ENCODE results near the gene PIK3CD. TPM values are rescaled to one million over a fixed set of nuclear protein-coding genes. Genes with fewer than 3 reads are reported as not detected.

The PIK3CD gene
- total RNA-seq, 1 donor from 2014 or later, result 4.7 TPM

GRCh38 chr1:9607352-9607751 is 44.2 kb upstream of the PIK3CD start:
- no peaks in the 10 kb centered on the region for H3K4me1 Mint-ChIP-seq
- no peak overlapping the region for H3K27ac Mint-ChIP-seq
- H3K9me3 Mint-ChIP-seq, result no peaks in the 10 kb centered on the region
- TF ChIP-seq, protein P1, sequence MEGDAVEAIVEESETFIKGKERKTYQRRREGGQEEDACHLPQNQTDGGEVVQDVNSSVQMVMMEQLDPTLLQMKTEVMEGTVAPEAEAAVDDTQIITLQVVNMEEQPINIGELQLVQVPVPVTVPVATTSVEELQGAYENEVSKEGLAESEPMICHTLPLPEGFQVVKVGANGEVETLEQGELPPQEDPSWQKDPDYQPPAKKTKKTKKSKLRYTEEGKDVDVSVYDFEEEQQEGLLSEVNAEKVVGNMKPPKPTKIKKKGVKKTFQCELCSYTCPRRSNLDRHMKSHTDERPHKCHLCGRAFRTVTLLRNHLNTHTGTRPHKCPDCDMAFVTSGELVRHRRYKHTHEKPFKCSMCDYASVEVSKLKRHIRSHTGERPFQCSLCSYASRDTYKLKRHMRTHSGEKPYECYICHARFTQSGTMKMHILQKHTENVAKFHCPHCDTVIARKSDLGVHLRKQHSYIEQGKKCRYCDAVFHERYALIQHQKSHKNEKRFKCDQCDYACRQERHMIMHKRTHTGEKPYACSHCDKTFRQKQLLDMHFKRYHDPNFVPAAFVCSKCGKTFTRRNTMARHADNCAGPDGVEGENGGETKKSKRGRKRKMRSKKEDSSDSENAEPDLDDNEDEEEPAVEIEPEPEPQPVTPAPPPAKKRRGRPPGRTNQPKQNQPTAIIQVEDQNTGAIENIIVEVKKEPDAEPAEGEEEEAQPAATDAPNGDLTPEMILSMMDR (IDR thresholded peaks at IDR 0.05; ENCODE audit: unreplicated experiment), result no peak
- H3K27me3 Mint-ChIP-seq (ENCODE audit: low read depth), result no peaks in the 10 kb centered on the region
- H3K36me3 Mint-ChIP-seq, result peaks cover 2% of the 10 kb centered on the region
- no peak for DNase-seq (ENCODE audit: low spot score in 2 of 2, unreplicated experiment in 2 of 2)
- H3K4me3 Mint-ChIP-seq, result no peak overlapping the region

DNA sequence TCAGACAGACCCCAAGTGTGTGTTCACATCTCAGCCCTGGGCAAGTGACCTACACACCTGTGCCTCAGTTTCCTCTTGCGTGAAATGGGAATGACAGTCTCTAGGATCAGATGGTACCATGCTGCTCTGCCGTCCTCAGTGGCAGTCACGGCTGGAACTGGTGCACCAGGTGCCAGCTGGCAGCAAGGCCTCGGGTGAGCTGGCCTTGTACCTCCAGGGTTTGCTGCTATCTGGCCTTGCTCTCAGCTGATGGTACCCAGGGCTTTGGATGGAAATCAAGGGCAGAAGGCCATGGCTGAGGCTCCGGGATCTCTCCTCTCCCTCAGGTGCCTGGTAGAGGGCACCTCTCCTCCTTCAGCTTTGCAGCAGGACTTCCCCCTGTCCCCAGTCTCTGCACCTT is 41.5 kb upstream of the PIK3CD start:
- Mint-ChIP-seq H3K27me3 (ENCODE audit: low read depth) (no peaks in the 10 kb centered on the region), H3K9me3 (no peaks in the 10 kb centered on the region)
- TF ChIP-seq, protein P1 (IDR thresholded peaks at IDR 0.05; ENCODE audit: unreplicated experiment), result no peak

GRCh38 chr1:9610548-9610947 is 41.0 kb upstream of the PIK3CD start:
- no peak overlapping the region for H3K27ac Mint-ChIP-seq
- no peaks in the 10 kb centered on the region for H3K27me3 Mint-ChIP-seq (ENCODE audit: low read depth)
- peaks cover 2% of the 10 kb centered on the region for H3K36me3 Mint-ChIP-seq
- no peaks in the 10 kb centered on the region for H3K4me1 Mint-ChIP-seq
- no peak for DNase-seq (ENCODE audit: low spot score in 2 of 2, unreplicated experiment in 2 of 2)
- H3K9me3 Mint-ChIP-seq, result no peaks in the 10 kb centered on the region
- H3K4me3 Mint-ChIP-seq, result no peak overlapping the region
- TF ChIP-seq, protein P1 (IDR thresholded peaks at IDR 0.05; ENCODE audit: unreplicated experiment), result no peak

More for the DNA sequence above, 41.5 kb upstream of the PIK3CD start:
- H3K4me3 Mint-ChIP-seq, result no peak overlapping the region
- DNase-seq (ENCODE audit: low spot score in 2 of 2, unreplicated experiment in 2 of 2), result no peak
- H3K36me3 Mint-ChIP-seq, result peaks cover 2% of the 10 kb centered on the region
- H3K4me1 Mint-ChIP-seq, result no peaks in the 10 kb centered on the region
- H3K27ac Mint-ChIP-seq, result no peak overlapping the region

DNA sequence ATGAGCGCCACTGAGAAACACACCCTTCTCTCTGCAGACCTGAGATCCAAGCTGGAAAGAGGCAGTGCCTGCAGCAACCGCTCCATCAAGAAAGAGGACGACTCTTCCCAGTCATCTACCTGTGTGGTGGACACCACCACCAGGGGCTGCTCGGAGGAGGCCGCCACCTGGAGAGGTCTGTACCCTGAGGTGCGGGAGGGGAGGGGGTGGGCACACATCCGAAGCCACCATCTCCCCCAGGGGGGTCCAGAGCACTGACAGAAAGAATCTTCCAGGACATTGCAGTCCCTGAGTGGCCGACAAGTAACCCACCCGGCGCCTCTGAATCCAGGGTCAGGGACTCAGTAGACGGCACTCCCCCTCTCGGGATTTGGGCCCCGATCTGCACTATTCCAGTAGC is 39.8 kb upstream of the PIK3CD start:
- Mint-ChIP-seq H3K9me3 (no peaks in the 10 kb centered on the region), H3K27me3 (ENCODE audit: low read depth) (no peaks in the 10 kb centered on the region), H3K4me1 (no peaks in the 10 kb centered on the region), H3K36me3 (peaks cover 2% of the 10 kb centered on the region), H3K27ac (no peak overlapping the region), H3K4me3 (no peak overlapping the region)
- TF ChIP-seq, protein P1 (IDR thresholded peaks at IDR 0.05; ENCODE audit: unreplicated experiment), result no peak
- DNase-seq (ENCODE audit: low spot score in 2 of 2, unreplicated experiment in 2 of 2), result no peak

DNA sequence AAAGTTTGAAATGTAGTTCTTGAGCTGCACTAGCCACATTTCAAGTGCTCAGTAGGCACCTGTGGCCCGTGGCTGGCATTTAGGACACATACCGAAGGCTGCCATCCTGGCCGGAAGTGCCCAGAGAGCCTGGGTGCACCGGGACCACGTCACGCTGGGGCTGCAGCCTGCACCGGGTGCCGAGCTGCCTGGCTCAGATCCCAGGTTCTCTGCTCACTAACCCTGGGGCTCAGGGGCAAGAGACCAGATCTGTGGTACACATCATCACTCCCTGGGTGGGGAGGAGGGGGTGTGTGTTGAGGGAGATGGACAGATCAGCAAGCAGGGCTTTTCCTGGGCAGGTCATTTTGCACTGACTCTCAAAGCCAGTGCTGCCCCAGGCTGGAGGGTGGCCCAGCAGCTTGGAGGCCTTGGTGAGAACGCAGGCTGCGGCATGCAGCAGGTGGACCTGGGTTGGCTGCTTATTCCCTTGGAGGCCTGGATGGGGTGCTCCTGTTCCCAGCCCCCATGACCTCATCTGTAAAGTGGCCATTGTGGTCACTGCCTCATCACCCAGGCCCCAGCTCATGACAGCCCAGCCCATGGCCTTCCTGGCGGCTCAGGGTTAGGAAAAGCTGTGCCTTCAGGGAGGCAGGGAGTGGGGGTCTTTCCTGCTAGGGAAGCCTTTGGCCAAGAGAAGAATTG is 39.2 kb upstream of the PIK3CD start:
- peaks cover 2% of the 10 kb centered on the region for H3K36me3 Mint-ChIP-seq
- H3K4me1 Mint-ChIP-seq, result no peaks in the 10 kb centered on the region

More for the DNA sequence above, 39.2 kb upstream of the PIK3CD start:
- H3K27ac Mint-ChIP-seq, result no peak overlapping the region
- TF ChIP-seq, protein P1 (IDR thresholded peaks at IDR 0.05; ENCODE audit: unreplicated experiment), result no peak
- DNase-seq (ENCODE audit: low spot score in 2 of 2, unreplicated experiment in 2 of 2), result no peak
- no peaks in the 10 kb centered on the region for H3K9me3 Mint-ChIP-seq
- H3K4me3 Mint-ChIP-seq, result no peak overlapping the region
- H3K27me3 Mint-ChIP-seq (ENCODE audit: low read depth), result no peaks in the 10 kb centered on the region

Data from mesothelial cell of epicardium (in vitro differentiated cells).